Adipocyte (in vitro differentiated cells): Measurements from ENCODE around the gene WDR88.
A peak's percentile ranks its signal among the peaks of the same experiment; 100 is the strongest.
"Not testable (repeated sequence)": the region's sequence is repeated elsewhere in the genome, so short reads cannot be mapped to it uniquely, and the experiment has no call there.

Experiments used
- DNase-seq: peaks from one replicate; pipeline ENCODE4 v3.0.0-alpha.2; 2015; ENCODE audit warnings: low read depth
- H3K27me3 ChIP-seq: replicated peaks from 2 replicates; pipeline ENCODE4 v1.7.0; 2013; ENCODE audit warnings: mild to moderate bottlenecking, low read length, moderate library complexity; ENCODE audit not compliant: control insufficient read depth, insufficient read depth
- H3K36me3 ChIP-seq: 2 replicates; pipeline ENCODE4 v1.7.0; 2013; ENCODE audit warnings: low read length, mild to moderate bottlenecking, moderate library complexity; ENCODE audit not compliant: control insufficient read depth, insufficient read depth, severe bottlenecking
- H3K4me1 ChIP-seq: 2 replicates; pipeline ENCODE4 v1.7.0; 2013; ENCODE audit warnings: mild to moderate bottlenecking, low read length, moderate library complexity; ENCODE audit not compliant: control insufficient read depth, insufficient read depth
- H3K4me3 ChIP-seq: 2 replicates; pipeline ENCODE4 v1.7.0; 2013; ENCODE audit warnings: mild to moderate bottlenecking, low read length, moderate library complexity
- H3K9ac ChIP-seq: 2 replicates; pipeline ENCODE4 v1.7.0; 2013; ENCODE audit warnings: mild to moderate bottlenecking, low read length, moderate library complexity
- H3K9me3 ChIP-seq: 2 replicates; pipeline ENCODE4 v1.7.0; 2013; ENCODE audit warnings: mild to moderate bottlenecking, low read length, moderate library complexity; ENCODE audit not compliant: control insufficient read depth

The WDR88 gene

GRCh38 chr19:33102893-33103292 lies 29.0 kb upstream of the WDR88 start:
- no peaks in the 10 kb centered on the region for H3K27me3 ChIP-seq
- no peaks in the 10 kb centered on the region for H3K4me1 ChIP-seq
- no peak for DNase-seq
- peaks cover 53% of the 10 kb centered on the region for H3K36me3 ChIP-seq
- no peak overlapping the region for H3K9ac ChIP-seq
- no peak overlapping the region for H3K4me3 ChIP-seq
- no peaks in the 10 kb centered on the region for H3K9me3 ChIP-seq

GRCh38 chr19:33108161-33108560 lies 23.8 kb upstream of the WDR88 start:
- Histone ChIP-seq H3K4me3 (no peak overlapping the region), H3K9me3 (no peaks in the 10 kb centered on the region), H3K27me3 (no peaks in the 10 kb centered on the region), H3K36me3 (peaks cover 66% of the 10 kb centered on the region), H3K9ac (no peak overlapping the region), H3K4me1 (no peaks in the 10 kb centered on the region)
- DNase-seq, result no peak

GRCh38 chr19:33110137-33110910 lies 21.6 kb upstream of the WDR88 start:
- H3K4me3 ChIP-seq, result no peak overlapping the region
- peak; percentile 67 for DNase-seq
- H3K9ac ChIP-seq, result no peak overlapping the region
- no peaks in the 10 kb centered on the region for H3K9me3 ChIP-seq
- no peaks in the 10 kb centered on the region for H3K4me1 ChIP-seq
- H3K36me3 ChIP-seq, result peaks cover 72% of the 10 kb centered on the region
- H3K27me3 ChIP-seq, result no peaks in the 10 kb centered on the region

DNA sequence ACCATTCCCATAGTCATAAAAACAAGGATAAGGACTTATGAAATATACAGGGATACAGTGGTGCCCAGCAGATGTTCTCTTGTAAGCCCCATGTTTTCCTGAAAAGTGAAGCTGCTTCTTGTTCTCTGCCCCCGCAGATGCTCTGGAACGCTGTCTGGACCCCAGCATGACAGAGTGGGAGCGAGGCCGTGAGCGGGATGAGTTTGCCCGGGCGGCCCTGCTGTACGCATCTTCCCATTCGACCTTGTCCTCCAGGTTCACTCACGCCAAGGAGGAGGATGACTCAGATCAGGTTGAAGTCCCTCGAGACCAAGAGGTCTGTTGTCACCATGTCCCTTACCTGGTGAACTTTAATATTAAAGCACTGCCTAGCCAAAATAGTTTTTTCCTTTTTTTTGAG lies 20.3 kb upstream of the WDR88 start:
- Histone ChIP-seq H3K9ac (no peak overlapping the region), H3K9me3 (no peaks in the 10 kb centered on the region), H3K27me3 (no peaks in the 10 kb centered on the region), H3K4me3 (no peak overlapping the region), H3K4me1 (no peaks in the 10 kb centered on the region), H3K36me3 (peaks cover 74% of the 10 kb centered on the region)
- no peak for DNase-seq

DNA sequence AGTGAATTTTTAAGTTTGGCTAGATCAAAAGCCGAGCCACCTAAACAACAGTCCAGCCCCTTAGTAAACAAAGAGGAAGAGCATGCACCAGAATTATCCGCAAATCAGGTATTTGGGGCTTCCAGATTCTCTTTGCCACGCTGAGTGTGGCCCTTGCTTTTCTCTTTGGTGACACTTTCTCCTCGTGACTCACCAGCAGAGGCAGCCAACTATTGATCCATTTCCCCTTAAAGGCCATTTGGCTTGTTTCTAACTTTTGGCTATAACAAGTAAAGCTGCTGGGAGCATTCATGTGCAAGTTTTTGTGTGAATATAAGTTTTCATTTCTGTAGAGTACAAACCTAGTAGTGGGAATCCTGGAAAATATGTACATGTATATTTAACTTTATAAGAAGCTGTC lies 17.6 kb upstream of the WDR88 start:
- no peaks in the 10 kb centered on the region for H3K27me3 ChIP-seq
- peaks cover 71% of the 10 kb centered on the region for H3K36me3 ChIP-seq
- H3K9ac ChIP-seq, result no peak overlapping the region
- no peaks in the 10 kb centered on the region for H3K4me1 ChIP-seq
- H3K4me3 ChIP-seq, result no peak overlapping the region
- no peak for DNase-seq
- no peaks in the 10 kb centered on the region for H3K9me3 ChIP-seq

GRCh38 chr19:33117501-33117900 lies 14.4 kb upstream of the WDR88 start:
- H3K4me1 ChIP-seq, result no peaks in the 10 kb centered on the region
- H3K4me3 ChIP-seq, result no peak overlapping the region
- peaks cover 47% of the 10 kb centered on the region for H3K36me3 ChIP-seq

DNA sequence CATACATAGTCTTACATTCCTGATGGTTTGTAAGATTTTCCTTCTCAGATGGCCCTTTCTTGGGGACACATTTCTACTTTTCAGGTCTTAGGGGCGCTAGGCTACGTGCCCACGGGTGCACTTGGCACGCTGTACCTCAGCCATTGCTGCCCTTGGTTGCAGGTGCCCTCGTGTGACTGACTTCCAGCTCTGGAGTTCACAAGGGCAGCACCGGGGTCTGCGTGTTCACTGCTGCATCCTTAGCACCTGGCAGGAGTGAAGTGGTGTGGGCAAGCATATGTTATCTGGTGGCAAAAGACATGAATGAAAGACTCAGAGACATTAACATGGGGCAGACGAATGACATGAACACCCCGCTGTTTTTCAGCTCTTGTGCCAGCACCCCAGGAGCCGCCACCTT lies 13.3 kb upstream of the WDR88 start:
- no peaks in the 10 kb centered on the region for H3K27me3 ChIP-seq
- no peak for DNase-seq
- no peak overlapping the region for H3K9ac ChIP-seq
- H3K4me1 ChIP-seq, result no peaks in the 10 kb centered on the region
- peaks cover 38% of the 10 kb centered on the region for H3K36me3 ChIP-seq
- no peak overlapping the region for H3K4me3 ChIP-seq
- no peaks in the 10 kb centered on the region for H3K9me3 ChIP-seq

More at GRCh38 chr19:33117501-33117900, 14.4 kb upstream of the WDR88 start:
- Histone ChIP-seq H3K27me3 (no peaks in the 10 kb centered on the region), H3K9ac (no peak overlapping the region), H3K9me3 (no peaks in the 10 kb centered on the region)
- DNase-seq, result no peak

- H3K27me3 ChIP-seq, result no peaks in the 10 kb centered on the region
- H3K9ac ChIP-seq, result no peak overlapping the region
- H3K9me3 ChIP-seq, result no peaks in the 10 kb centered on the region
- peaks cover 22% of the 10 kb centered on the region for H3K36me3 ChIP-seq
- no peaks in the 10 kb centered on the region for H3K4me1 ChIP-seq
- DNase-seq, result no peak
- no peak overlapping the region for H3K4me3 ChIP-seq
These were observed 7.5 kb upstream of the WDR88 start for GRCh38 chr19:33124207-33125098.

DNA sequence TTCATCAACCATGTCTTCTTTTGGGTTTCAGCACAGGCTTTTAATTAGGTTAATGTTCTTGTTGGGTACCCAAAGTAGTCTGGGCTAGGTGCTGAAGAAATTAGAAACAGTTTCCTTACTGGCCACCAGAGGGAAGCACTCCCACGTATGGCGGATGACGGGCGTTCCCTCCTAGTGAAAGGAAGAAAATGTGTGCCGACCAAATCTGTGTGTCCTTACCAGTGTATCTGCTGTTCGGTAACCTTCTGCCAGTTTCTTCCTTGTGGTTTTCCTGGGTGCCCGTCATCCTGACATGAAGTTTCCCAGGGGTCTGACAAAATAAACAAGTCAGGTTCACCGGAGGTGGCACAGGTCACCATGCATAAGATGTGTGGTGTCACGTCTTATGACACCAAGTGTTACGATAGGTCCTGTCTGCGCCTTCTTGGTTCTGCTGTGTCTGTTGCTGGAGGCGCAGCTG lies 6.0 kb upstream of the WDR88 start:
- H3K9me3 ChIP-seq, result no peaks in the 10 kb centered on the region
- H3K4me3 ChIP-seq, result no peak overlapping the region
- no peak overlapping the region for H3K9ac ChIP-seq
- no peaks in the 10 kb centered on the region for H3K27me3 ChIP-seq
- peaks cover 35% of the 10 kb centered on the region for H3K36me3 ChIP-seq
- peak; percentile 84 for DNase-seq
- no peaks in the 10 kb centered on the region for H3K4me1 ChIP-seq

- H3K4me3 ChIP-seq, H3K9me3 ChIP-seq, H3K27me3 ChIP-seq, H3K9ac ChIP-seq, H3K4me1 ChIP-seq, DNase-seq: not testable (repeated sequence)
- H3K36me3 ChIP-seq, result peaks cover 35% of the 10 kb centered on the region
These were observed 5.2 kb upstream of the WDR88 start for GRCh38 chr19:33126712-33127111.

- Histone ChIP-seq H3K4me3 (no peak overlapping the region), H3K36me3 (peaks cover 28% of the 10 kb centered on the region), H3K9me3 (no peaks in the 10 kb centered on the region), H3K9ac (no peak overlapping the region), H3K27me3 (no peaks in the 10 kb centered on the region), H3K4me1 (no peaks in the 10 kb centered on the region)
- no peak for DNase-seq
These were observed 2.0 kb upstream of the WDR88 start for GRCh38 chr19:33129901-33130300.
